Endodermal cell (in vitro differentiated cells): Measurements from ENCODE around the gene SERPINB11. TPM values are rescaled to one million over a fixed set of nuclear protein-coding genes. Genes with fewer than 3 reads are reported as not detected.

Experiments used
- DNase-seq: peaks from one replicate; pipeline ENCODE4 v3.0.0-alpha.2; 2017
- H3K27ac ChIP-seq: 2 replicates; pipeline ENCODE4 v1.5.1; 2013; ENCODE audit warnings: mild to moderate bottlenecking, low read depth, low read length, moderate library complexity
- H3K27me3 ChIP-seq: 2 replicates; pipeline ENCODE4 v1.6.1; 2013; ENCODE audit warnings: mild to moderate bottlenecking, low read length, moderate library complexity; ENCODE audit not compliant: insufficient read depth, control insufficient read depth, poor library complexity, severe bottlenecking
- H3K36me3 ChIP-seq: 2 replicates; pipeline ENCODE4 v1.7.0; 2013; ENCODE audit warnings: mild to moderate bottlenecking, low read length, moderate library complexity; ENCODE audit not compliant: control insufficient read depth, insufficient read depth
- H3K4me1 ChIP-seq: one replicate; pipeline ENCODE4 v1.7.0; 2013; ENCODE audit warnings: low read length; ENCODE audit not compliant: control insufficient read depth, insufficient read depth
- H3K4me3 ChIP-seq: 2 replicates; pipeline ENCODE4 v1.5.1; 2013; ENCODE audit warnings: mild to moderate bottlenecking, low read length, moderate library complexity
- H3K9ac ChIP-seq: 2 replicates; pipeline ENCODE4 v1.6.1; 2013; ENCODE audit warnings: mild to moderate bottlenecking, low read length, moderate library complexity; ENCODE audit not compliant: poor library complexity, severe bottlenecking; ENCODE audit errors: extremely low read depth
- H3K9me3 ChIP-seq: 2 replicates; pipeline ENCODE4 v1.6.1; 2013; ENCODE audit warnings: mild to moderate bottlenecking, low read length, moderate library complexity; ENCODE audit not compliant: control insufficient read depth
- H3K27ac Mint-ChIP-seq: 2 replicates; pipeline ENCODE4 v1.8.0; 2020; ENCODE audit warnings: mixed read lengths
- H3K27me3 Mint-ChIP-seq: 2 replicates; pipeline ENCODE4 v1.8.0; 2021; ENCODE audit warnings: mild to moderate bottlenecking, mixed read lengths; ENCODE audit not compliant: insufficient read depth
- H3K36me3 Mint-ChIP-seq: 2 replicates; pipeline ENCODE4 v1.8.0; 2020; ENCODE audit warnings: low read depth, mixed read lengths
- H3K4me1 Mint-ChIP-seq: 2 replicates; pipeline ENCODE4 v1.8.0; 2020; ENCODE audit warnings: mixed read lengths
- H3K4me3 Mint-ChIP-seq: 2 replicates; pipeline ENCODE4 v1.8.0; 2020; ENCODE audit warnings: mild to moderate bottlenecking, moderate library complexity, mixed read lengths
- H3K9me3 Mint-ChIP-seq: 2 replicates; pipeline ENCODE4 v1.8.0; 2020; ENCODE audit warnings: mild to moderate bottlenecking, mixed read lengths
- CTCF ChIP-seq: fragments of 200-600 bp; sonication (generic); conservative IDR thresholded peaks from 2 replicates; pipeline ENCODE4 v1.5.0; 2021; ENCODE audit warnings: antibody characterized with exemption, mild to moderate bottlenecking
- WGBS, 2 experiments: methylation state at CpG; one replicate each; pipeline versions ENCODE4 v1.1.5 to v1.1.7; 2013; ENCODE audit warnings: missing lambda C conversion rate in 2 of 2, mixed read lengths in 1 of 2; ENCODE audit not compliant: insufficient coverage in 1 of 2, insufficient read length in 1 of 2; 5-methylcytosine and 5-hydroxymethylcytosine counted together
- total RNA-seq, 2 donors: library from RNA; stranded (reverse); fragmentation: NEBNext Ultra II Directional in 1 of 2; extraction: Animal tissue kit (Norgen Biotek cat#: 25700) in 1 of 2; gene quantifications; 2 replicates in 1 of 2; 3 replicates in 1 of 2; pipeline ENCODE4 v1.2.1, GENCODE V29; 2021

Gene SERPINB11
- total RNA-seq, 2 donors from 2014 or later = not detected

- no peak overlapping the region for H3K4me3 Mint-ChIP-seq
- DNase-seq = no peak
- Histone ChIP-seq H3K4me1 (no peaks in the 10 kb centered on the region), H3K36me3 (no peaks in the 10 kb centered on the region), H3K27ac (no peak overlapping the region), H3K9me3 (peaks cover 17% of the 10 kb centered on the region), H3K9ac (no peak overlapping the region), H3K27me3 (no peaks in the 10 kb centered on the region), H3K4me3 (no peak overlapping the region)
- H3K36me3 Mint-ChIP-seq = no peaks in the 10 kb centered on the region
- H3K27ac Mint-ChIP-seq = no peak overlapping the region
- H3K4me1 Mint-ChIP-seq = no peaks in the 10 kb centered on the region
- no peak for TF ChIP-seq CTCF
- 96% methylated on average over 3 of the region's 3 CpGs; no CpG with 5 or more reads in 1 of the 2 experiments for WGBS, 2 experiments
- H3K27me3 Mint-ChIP-seq = no peaks in the 10 kb centered on the region
- peaks cover 24% of the 10 kb centered on the region for H3K9me3 Mint-ChIP-seq
Observed at GRCh38 chr18:63763831-63764600, 61.3 kb downstream of the SERPINB11 start.

- no peak overlapping the region for H3K4me3 Mint-ChIP-seq
- no peak overlapping the region for H3K27ac Mint-ChIP-seq
- no peaks in the 10 kb centered on the region for H3K4me1 Mint-ChIP-seq
- H3K9me3 Mint-ChIP-seq = peaks cover 10% of the 10 kb centered on the region
- Histone ChIP-seq H3K27me3 (no peaks in the 10 kb centered on the region), H3K4me3 (no peak overlapping the region), H3K9ac (no peak overlapping the region), H3K4me1 (no peaks in the 10 kb centered on the region), H3K36me3 (no peaks in the 10 kb centered on the region), H3K9me3 (no peaks in the 10 kb centered on the region), H3K27ac (no peak overlapping the region)
- WGBS, 2 experiments = 83% methylated on average over 1 of the region's 2 CpGs; no CpG with 5 or more reads in 1 of the 2 experiments
- no peak for DNase-seq
- H3K27me3 Mint-ChIP-seq = no peaks in the 10 kb centered on the region
- no peak for TF ChIP-seq CTCF
- H3K36me3 Mint-ChIP-seq = no peaks in the 10 kb centered on the region
Observed at GRCh38 chr18:63765837-63766236, 63.1 kb downstream of the SERPINB11 start.

Other genes starting within 250 kb of the SERPINB11 start
- 1 to 10 TPM in 1 of 2 donors, not detected in 1; 3.3 TPM for gene SERPINB5, start 226.0 kb upstream of the SERPINB11 start, total RNA-seq
- not detected for gene SERPINB12, start 160.6 kb upstream of the SERPINB11 start, total RNA-seq
- gene SERPINB13, start 115.6 kb upstream of the SERPINB11 start, total RNA-seq = not detected
- gene SERPINB4, start 58.7 kb upstream of the SERPINB11 start, total RNA-seq = under 1 TPM in 1 of 2 donors, not detected in 1; 0.24 TPM
- gene SERPINB3, start 41.1 kb upstream of the SERPINB11 start, total RNA-seq = not detected
- not detected for gene SERPINB7, start 72.5 kb downstream of the SERPINB11 start, total RNA-seq
- gene SERPINB2, start 184.7 kb downstream of the SERPINB11 start, total RNA-seq = not detected
- gene SERPINB10, start 205.0 kb downstream of the SERPINB11 start, total RNA-seq = not detected
- gene HMSD, start 246.3 kb downstream of the SERPINB11 start, total RNA-seq = 1 to 10 TPM in 1 of 2 donors, under 1 TPM in 1; 0.70 to 5.5 TPM